Loucy (cell line): ENCODE measurements around the gene C9.

Experiments
- CTCF ChIP-seq: fragments of 200-600 bp; sonication (generic); conservative IDR thresholded peaks from 2 replicates; pipeline ENCODE4 v1.5.1; 2014; ENCODE audit warnings: mild to moderate bottlenecking, antibody characterized with exemption, low read length
- EZH2phosphoT487 ChIP-seq: fragments of 200-600 bp; IDR thresholded peaks from 2 replicates; pipeline ENCODE4 v1.6.1; 2018; ENCODE audit warnings: antibody characterized with exemption, mild to moderate bottlenecking, moderate library complexity, borderline replicate concordance

- TF ChIP-seq CTCF = no peak
- TF ChIP-seq EZH2phosphoT487 = no peak
These were observed 3.0 kb downstream of the C9 start for GRCh38 chr5:39361306-39361705.
